Kidney (tissue), 14 donors: Measurements from ENCODE around the gene TFDP1. TPM values are rescaled to one million over a fixed set of nuclear protein-coding genes. Genes with fewer than 3 reads are reported as not detected.

Source experiments
- DNase-seq, 5 donors: peaks; one replicate each; pipeline ENCODE4 v3.0.0-alpha.2; 2013 to 2020
- FAIRE-seq: peaks from 2 replicates; lab custom pipeline; 2012; peaks lifted over from hg19 to GRCh38; lab: Jason Lieb, UNC
- H3K27ac ChIP-seq, 2 donors: one replicate each; pipeline ENCODE4 v1.7.0; 2013; ENCODE audit warnings: low read depth in 2 of 2, low read length in 2 of 2, inconsistent platforms in 1 of 2
- H3K27me3 ChIP-seq: one replicate; pipeline ENCODE4 v1.7.1; 2013; ENCODE audit warnings: low read length, inconsistent platforms; ENCODE audit not compliant: control insufficient read depth, insufficient read depth
- H3K36me3 ChIP-seq, 3 donors: one replicate each; pipeline versions ENCODE4 v1.7.0 to v1.7.1; 2013; ENCODE audit warnings: low read length in 3 of 3, control low read depth in 1 of 3, inconsistent platforms in 1 of 3; ENCODE audit not compliant: insufficient read depth in 3 of 3, control insufficient read depth in 2 of 3
- H3K4me1 ChIP-seq, 3 donors: one replicate each; pipeline versions ENCODE4 v1.7.0 to v1.7.1; 2013; ENCODE audit warnings: low read length in 3 of 3, inconsistent platforms in 1 of 3, low read depth in 1 of 3; ENCODE audit not compliant: control insufficient read depth in 2 of 3, insufficient read depth in 2 of 3
- H3K4me3 ChIP-seq, 3 donors: one replicate each; pipeline versions ENCODE4 v1.7.0 to v1.8.1; 2013; ENCODE audit warnings: low read length in 3 of 3, control low read depth in 1 of 3, inconsistent platforms in 1 of 3
- H3K9ac ChIP-seq, 3 donors: one replicate each; pipeline versions ENCODE4 v1.7.0 to v1.7.1; 2013; ENCODE audit warnings: low read length in 3 of 3, control low read depth in 1 of 3, inconsistent platforms in 1 of 3
- H3K9me3 ChIP-seq, 3 donors: one replicate each; pipeline versions ENCODE4 v1.7.0 to v1.7.1; 2013; ENCODE audit warnings: low read length in 3 of 3, control low read depth in 1 of 3, inconsistent platforms in 1 of 3; ENCODE audit not compliant: control insufficient read depth in 2 of 3, insufficient read depth in 1 of 3
- intact Hi-C: fragments of 100-400 bp; cut with DNase I; formaldehyde crosslinking; loops from one replicate; pipeline ENCODE4 v1.11.1; 2022
- polyA plus RNA-seq: library from polyadenylated mRNA; stranded (reverse); fragments of 350-450 nt; fragmentation: Illumina TruSeq; extraction: RNeasy Lipid Tissue Mini Kit (QIAGEN cat#74804); gene quantifications from one replicate; pipeline ENCODE4 v1.2.3, GENCODE V29; 2014; ENCODE audit warnings: low read depth, low replicate concordance; ENCODE audit not compliant: insufficient read depth
- total RNA-seq: library from RNA; stranded (reverse); fragmentation: NEBNext Ultra II Directional; extraction: Animal tissue kit (Norgen Biotek cat#: 25700); gene quantifications from one replicate; pipeline ENCODE4 v1.2.1, GENCODE V29; 2021
- TF ChIP-seq, protein P1 (sequence below): IDR thresholded peaks from 3 replicates; pipeline ENCODE4 v1.5.1; 2012; ENCODE audit warnings: mild to moderate bottlenecking, moderate library complexity, borderline replicate concordance; ENCODE audit not compliant: insufficient read depth; ENCODE audit errors: extremely low read depth
- donor health status: control.
- donor health status: control.
- donor health status: control.
- donor health status: control.
- donor health status: control.
- donor health status: DM: yes; HTN: yes; CAD: no.
- donor health status: Normal renal cell carcinoma (clear cell type).

Gene TFDP1
- total and polyA plus RNA-seq, 2 donors from 2014 or later, result 33.8 to 46.9 TPM

DNA sequence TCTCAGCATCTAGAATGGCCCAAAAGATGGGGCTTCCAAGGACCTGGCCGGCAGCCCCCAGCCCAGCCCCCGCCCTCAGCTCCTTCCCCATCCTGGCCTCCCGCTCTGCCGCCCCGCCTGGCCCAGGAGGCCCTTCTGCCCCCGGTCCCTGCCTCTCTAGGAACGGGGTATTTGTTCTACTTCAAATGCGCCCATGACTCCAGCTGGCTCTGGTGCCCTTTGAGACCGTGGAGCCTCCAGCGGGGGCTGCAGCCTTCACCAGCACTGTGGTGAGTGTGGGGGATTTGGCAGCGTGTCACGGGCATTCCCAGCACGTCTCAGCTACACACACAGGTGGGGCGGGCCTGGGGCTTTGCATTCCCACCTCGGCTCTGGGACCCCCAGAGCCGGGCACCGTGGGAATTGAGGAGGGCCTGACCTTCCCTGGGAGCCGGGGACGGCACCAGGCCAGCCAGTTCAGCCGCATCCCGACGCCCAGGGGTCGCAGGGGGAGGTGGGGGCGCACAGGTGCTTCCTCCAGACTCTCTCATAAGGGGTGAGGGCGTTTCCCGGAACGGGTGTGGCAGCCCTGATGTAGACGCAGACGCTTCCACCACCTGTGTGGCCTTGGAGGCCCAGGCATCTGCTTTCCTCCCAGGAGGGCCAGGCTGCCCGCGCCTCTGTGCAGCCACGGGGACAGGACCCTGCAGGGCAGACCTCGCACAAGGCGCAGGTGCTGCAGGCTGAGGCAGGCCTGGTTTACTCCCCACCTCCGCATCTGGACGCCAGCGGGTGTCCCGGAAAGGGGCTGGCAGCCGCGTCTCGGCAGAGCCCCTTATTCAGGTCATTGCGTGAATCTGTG is 72.5 kb downstream of the TFDP1 start:
- DNase-seq (peak in 2 of 5 donors; percentile 39 to 58), FAIRE-seq (no peak)
- no peaks in the 10 kb centered on the region for H3K27me3 ChIP-seq
- H3K9ac ChIP-seq, result no peak overlapping the region
- peaks cover 0 to 2% (median 0%) of the 10 kb centered on the region in 3 donors for H3K4me1 ChIP-seq
- TF ChIP-seq, protein P1, sequence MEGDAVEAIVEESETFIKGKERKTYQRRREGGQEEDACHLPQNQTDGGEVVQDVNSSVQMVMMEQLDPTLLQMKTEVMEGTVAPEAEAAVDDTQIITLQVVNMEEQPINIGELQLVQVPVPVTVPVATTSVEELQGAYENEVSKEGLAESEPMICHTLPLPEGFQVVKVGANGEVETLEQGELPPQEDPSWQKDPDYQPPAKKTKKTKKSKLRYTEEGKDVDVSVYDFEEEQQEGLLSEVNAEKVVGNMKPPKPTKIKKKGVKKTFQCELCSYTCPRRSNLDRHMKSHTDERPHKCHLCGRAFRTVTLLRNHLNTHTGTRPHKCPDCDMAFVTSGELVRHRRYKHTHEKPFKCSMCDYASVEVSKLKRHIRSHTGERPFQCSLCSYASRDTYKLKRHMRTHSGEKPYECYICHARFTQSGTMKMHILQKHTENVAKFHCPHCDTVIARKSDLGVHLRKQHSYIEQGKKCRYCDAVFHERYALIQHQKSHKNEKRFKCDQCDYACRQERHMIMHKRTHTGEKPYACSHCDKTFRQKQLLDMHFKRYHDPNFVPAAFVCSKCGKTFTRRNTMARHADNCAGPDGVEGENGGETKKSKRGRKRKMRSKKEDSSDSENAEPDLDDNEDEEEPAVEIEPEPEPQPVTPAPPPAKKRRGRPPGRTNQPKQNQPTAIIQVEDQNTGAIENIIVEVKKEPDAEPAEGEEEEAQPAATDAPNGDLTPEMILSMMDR, result no peak
- H3K36me3 ChIP-seq, result no peaks in the 10 kb centered on the region
- H3K4me3 ChIP-seq, result no peak overlapping the region
- no peak overlapping the region for H3K27ac ChIP-seq
- peaks cover 0 to 12% (median 0%) of the 10 kb centered on the region in 3 donors for H3K9me3 ChIP-seq
- intact Hi-C loops, result no loop called here

DNA sequence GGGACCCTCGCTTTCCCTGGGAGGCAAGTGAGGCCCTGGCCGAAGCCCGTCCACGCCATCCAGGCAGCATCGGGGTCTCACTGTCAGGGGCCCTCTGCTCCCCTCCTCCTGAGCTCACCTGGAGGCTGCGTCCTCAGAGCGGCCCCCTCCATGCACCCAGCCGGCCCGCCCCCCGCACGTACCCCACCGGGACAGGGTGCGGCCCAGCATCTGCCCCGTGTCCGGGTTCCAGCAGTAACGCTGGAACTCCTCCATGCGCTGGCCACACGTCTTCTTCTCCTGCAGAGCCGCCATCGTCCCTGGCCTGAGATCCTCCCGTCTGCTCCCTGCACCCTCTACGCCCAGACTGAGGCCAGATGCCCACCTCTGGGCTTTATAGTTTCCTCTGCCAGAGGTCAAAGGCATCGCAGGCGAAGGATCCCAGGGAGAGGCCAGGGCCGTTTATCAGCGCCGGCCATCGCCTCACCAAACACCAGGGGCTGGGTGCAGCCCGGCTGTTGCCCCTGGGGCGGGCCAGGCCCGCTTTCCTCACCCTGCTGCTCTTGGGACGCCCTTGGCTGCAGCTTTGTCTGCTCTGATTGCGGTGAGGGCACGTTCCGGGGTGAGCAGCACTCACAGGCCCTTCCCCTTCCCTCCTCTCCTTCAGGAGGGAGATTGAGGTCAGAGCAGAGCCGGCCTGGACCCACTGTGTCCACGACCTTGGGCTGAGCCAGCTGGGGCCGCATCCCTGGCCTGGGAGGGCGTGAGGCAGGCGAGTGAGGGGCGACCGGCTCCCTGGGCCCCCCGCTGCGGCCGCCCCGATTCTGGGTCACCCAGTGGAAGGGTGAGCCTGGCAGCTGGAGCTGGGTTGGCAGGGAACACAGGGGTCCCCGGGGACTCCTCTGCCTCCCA is 73.5 kb downstream of the TFDP1 start, which contains the start of gene ATP4B:
TSS of gene ATP4B (minus strand) at position 348 of the 891 bp plus-strand sequence. CDS start at position 294, 54 bp downstream.
- DNase-seq (peak in 2 of 5 donors; percentile 36 to 64), FAIRE-seq (no peak)
- Histone ChIP-seq H3K9me3 (peaks cover 0 to 12% (median 0%) of the 10 kb centered on the region in 3 donors), H3K4me1 (peaks cover 0 to 2% (median 0%) of the 10 kb centered on the region in 3 donors), H3K27ac (no peak within 1 kb of the TSS), H3K36me3 (no peaks in the 10 kb centered on the region), H3K9ac (no peak within 1 kb of the TSS), H3K4me3 (no peak within 1 kb of the TSS), H3K27me3 (no peaks in the 10 kb centered on the region)
- TF ChIP-seq, protein P1, result no peak
- intact Hi-C loops, result no loop called here

GRCh38 chr13:113658836-113659235 is 74.3 kb downstream of the TFDP1 start:
- no peaks in the 10 kb centered on the region for H3K27me3 ChIP-seq
- H3K27ac ChIP-seq, result no peak overlapping the region
- intact Hi-C loops, result no loop called here
- no peak overlapping the region for H3K4me3 ChIP-seq
- FAIRE-seq (no peak), DNase-seq (peak in 2 of 5 donors; percentile 46 to 54)
- no peak overlapping the region for H3K9ac ChIP-seq
- TF ChIP-seq, protein P1, result no peak
- peaks cover 0 to 12% (median 0%) of the 10 kb centered on the region in 3 donors for H3K9me3 ChIP-seq
- no peaks in the 10 kb centered on the region for H3K36me3 ChIP-seq
- H3K4me1 ChIP-seq, result peaks cover 0 to 2% (median 0%) of the 10 kb centered on the region in 3 donors
